CD14-positive monocyte (primary cell): ENCODE measurements around the gene CXXC5. TPM values are rescaled to one million over a fixed set of nuclear protein-coding genes. Genes with fewer than 3 reads are reported as not detected.

Source experiments
- DNase-seq, 3 donors: peaks; one replicate each; pipeline ENCODE4 v3.0.0-alpha.2; 2011 to 2022
- H2AFZ ChIP-seq: 2 replicates; pipeline ENCODE4 v1.6.0; 2012; ENCODE audit warnings: mild to moderate bottlenecking, low read depth, low read length, inconsistent platforms; ENCODE audit not compliant: insufficient read depth, poor library complexity, severe bottlenecking
- H3K27ac ChIP-seq, 2 donors: 1 replicate in 1 of 2; 2 replicates in 1 of 2; pipeline ENCODE4 v1.5.1; 2012 to 2013; ENCODE audit warnings: low read length in 2 of 2, control low read depth in 1 of 2, inconsistent platforms in 1 of 2, low read depth in 1 of 2, mild to moderate bottlenecking in 1 of 2
- H3K27me3 ChIP-seq, 2 donors: one replicate each; pipeline versions ENCODE4 v1.6.0 to v1.6.1; 2011 to 2013; ENCODE audit warnings: low read length in 2 of 2; ENCODE audit not compliant: control insufficient read depth in 2 of 2, insufficient read depth in 2 of 2
- H3K36me3 ChIP-seq, 2 donors: replicated peaks in 1 of 2; 1 replicate in 1 of 2; 2 replicates in 1 of 2; pipeline versions ENCODE4 v1.5.1 to v1.6.1; 2012 to 2013; ENCODE audit warnings: low read length in 2 of 2, control low read depth in 1 of 2, inconsistent platforms in 1 of 2, mild to moderate bottlenecking in 1 of 2; ENCODE audit not compliant: insufficient read depth in 2 of 2, control insufficient read depth in 1 of 2
- H3K4me1 ChIP-seq, 2 donors: 1 replicate in 1 of 2; 2 replicates in 1 of 2; pipeline versions ENCODE4 v1.5.1 to v1.6.1; 2012 to 2013; ENCODE audit warnings: low read length in 2 of 2, control low read depth in 1 of 2, inconsistent platforms in 1 of 2, mild to moderate bottlenecking in 1 of 2, moderate library complexity in 1 of 2; ENCODE audit not compliant: insufficient read depth in 2 of 2, control insufficient read depth in 1 of 2
- H3K4me2 ChIP-seq: replicated peaks from 2 replicates; pipeline ENCODE3; 2012; ENCODE audit warnings: low read length, moderate library complexity, mild to moderate bottlenecking; ENCODE audit not compliant: poor library complexity, severe bottlenecking; ENCODE audit errors: extremely low read depth
- H3K4me3 ChIP-seq, 3 experiments: fragments of 200-600 bp in 1 of 3; sonication (generic) in 1 of 3; replicated peaks in 1 of 3; 1 replicate in 2 of 3; 2 replicates in 1 of 3; pipeline ENCODE4 v1.5.1; 2011 to 2013; ENCODE audit warnings: low read length in 3 of 3, mild to moderate bottlenecking in 3 of 3, control low read depth in 2 of 3, low read depth in 2 of 3, inconsistent platforms in 1 of 3, moderate library complexity in 1 of 3
- H3K79me2 ChIP-seq: 2 replicates; pipeline ENCODE4 v1.6.0; 2012; ENCODE audit warnings: mild to moderate bottlenecking, control low read depth, inconsistent platforms, low read length, moderate library complexity; ENCODE audit not compliant: insufficient read depth
- H3K9ac ChIP-seq: 2 replicates; pipeline ENCODE4 v1.6.0; 2017; ENCODE audit warnings: low read length, mild to moderate bottlenecking; ENCODE audit not compliant: insufficient read depth, poor library complexity, severe bottlenecking
- H3K9me3 ChIP-seq, 2 donors: replicated peaks in 1 of 2; 1 replicate in 1 of 2; 2 replicates in 1 of 2; pipeline versions ENCODE4 v1.5.1 to v1.6.1; 2012 to 2013; ENCODE audit warnings: low read length in 2 of 2, control low read depth in 1 of 2; ENCODE audit not compliant: control insufficient read depth in 1 of 2, insufficient read depth in 1 of 2
- H4K20me1 ChIP-seq: 2 replicates; pipeline ENCODE4 v1.6.0; 2012; ENCODE audit warnings: mild to moderate bottlenecking, low read length, control low read depth, moderate library complexity; ENCODE audit not compliant: insufficient read depth
- H3K27ac Mint-ChIP-seq, 7 donors: one replicate each; pipeline ENCODE4 v1.8.0; 2020; ENCODE audit warnings: mild to moderate bottlenecking in 7 of 7, mixed read lengths in 7 of 7, moderate library complexity in 6 of 7, inconsistent platforms in 2 of 7
- H3K27me3 Mint-ChIP-seq, 3 donors: one replicate each; pipeline ENCODE4 v1.8.0; 2021 to 2022; ENCODE audit warnings: low read depth in 3 of 3, mild to moderate bottlenecking in 3 of 3, mixed read lengths in 3 of 3, moderate library complexity in 3 of 3, inconsistent platforms in 1 of 3
- H3K36me3 Mint-ChIP-seq, 2 donors: one replicate each; pipeline ENCODE4 v1.8.0; 2020; ENCODE audit warnings: mixed read lengths in 2 of 2, inconsistent platforms in 1 of 2, mild to moderate bottlenecking in 1 of 2
- H3K4me1 Mint-ChIP-seq: one replicate; pipeline ENCODE4 v1.8.0; 2020; ENCODE audit warnings: mild to moderate bottlenecking, mixed read lengths
- H3K4me3 Mint-ChIP-seq, 2 donors: one replicate each; pipeline ENCODE4 v1.8.0; 2020; ENCODE audit warnings: mild to moderate bottlenecking in 2 of 2, mixed read lengths in 2 of 2, moderate library complexity in 1 of 2
- H3K9me3 Mint-ChIP-seq, 7 donors: one replicate each; pipeline ENCODE4 v1.8.0; 2020 to 2022; ENCODE audit warnings: mixed read lengths in 7 of 7, mild to moderate bottlenecking in 6 of 7, moderate library complexity in 6 of 7, inconsistent platforms in 2 of 7
- WGBS: methylation state at CpG from one replicate; pipeline ENCODE4 v1.1.5; 2013; ENCODE audit warnings: missing lambda C conversion rate; ENCODE audit not compliant: insufficient coverage; 5-methylcytosine and 5-hydroxymethylcytosine counted together
- intact Hi-C, 2 donors: fragments of 100-400 bp; cut with micrococcal nuclease; formaldehyde crosslinking; loops; one replicate each; pipeline versions ENCODE4 v1.15.0 to v1.15.1; 2023
- polyA plus RNA-seq, 3 donors: library from polyadenylated mRNA; depleted of rRNA in 1 of 3; unstranded in 2 of 3; stranded (reverse) in 1 of 3; fragments of 300-500 nt in 2 of 3; fragments of >200 nt in 1 of 3; fragmentation: Illumina TruSeq in 2 of 3; gene quantifications; 1 replicate in 2 of 3; 2 replicates in 1 of 3; pipeline ENCODE4 v1.2.3, GENCODE V29; 2012 to 2021
- TF ChIP-seq, protein P1 (sequence below): fragments of 200-600 bp; IDR thresholded peaks from one replicate; pipeline ENCODE4 v1.8.0; 2022; ENCODE audit warnings: antibody characterized with exemption, mild to moderate bottlenecking

Gene CXXC5
- polyA plus RNA-seq, 3 donors, result 22.4 to 37.2 (median 33.7) TPM

DNA sequence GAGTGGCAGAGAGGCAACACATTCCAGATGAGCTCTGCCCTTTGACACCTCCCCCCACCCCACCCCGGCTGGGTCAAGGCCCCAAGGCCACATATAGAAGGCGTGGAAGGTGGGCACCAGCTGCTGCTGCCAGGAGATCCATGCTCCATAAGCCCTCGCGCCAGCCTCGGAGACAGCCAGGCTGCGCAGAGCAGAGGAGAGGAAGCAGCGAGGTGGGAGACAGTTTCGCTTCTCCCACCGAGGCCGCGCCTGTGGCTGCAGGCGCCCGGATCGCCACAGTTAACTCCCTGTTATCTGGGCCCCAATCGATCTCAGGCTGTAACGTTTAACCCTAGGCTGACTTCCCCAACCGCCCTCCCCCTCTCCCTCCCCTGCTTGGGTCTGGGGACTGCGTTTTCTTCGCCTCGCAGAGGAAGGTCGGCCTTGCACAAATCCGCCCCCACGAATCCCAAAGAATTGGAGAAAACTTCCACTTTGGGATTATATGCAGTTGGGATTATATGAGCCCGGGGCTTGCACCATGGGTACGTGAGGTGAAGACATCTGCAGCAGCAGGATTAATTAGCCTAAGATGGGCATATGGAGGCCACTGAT, 1.1 kb upstream of the CXXC5 start:
- intact Hi-C loops, result no loop called here
- TF ChIP-seq, protein P1, sequence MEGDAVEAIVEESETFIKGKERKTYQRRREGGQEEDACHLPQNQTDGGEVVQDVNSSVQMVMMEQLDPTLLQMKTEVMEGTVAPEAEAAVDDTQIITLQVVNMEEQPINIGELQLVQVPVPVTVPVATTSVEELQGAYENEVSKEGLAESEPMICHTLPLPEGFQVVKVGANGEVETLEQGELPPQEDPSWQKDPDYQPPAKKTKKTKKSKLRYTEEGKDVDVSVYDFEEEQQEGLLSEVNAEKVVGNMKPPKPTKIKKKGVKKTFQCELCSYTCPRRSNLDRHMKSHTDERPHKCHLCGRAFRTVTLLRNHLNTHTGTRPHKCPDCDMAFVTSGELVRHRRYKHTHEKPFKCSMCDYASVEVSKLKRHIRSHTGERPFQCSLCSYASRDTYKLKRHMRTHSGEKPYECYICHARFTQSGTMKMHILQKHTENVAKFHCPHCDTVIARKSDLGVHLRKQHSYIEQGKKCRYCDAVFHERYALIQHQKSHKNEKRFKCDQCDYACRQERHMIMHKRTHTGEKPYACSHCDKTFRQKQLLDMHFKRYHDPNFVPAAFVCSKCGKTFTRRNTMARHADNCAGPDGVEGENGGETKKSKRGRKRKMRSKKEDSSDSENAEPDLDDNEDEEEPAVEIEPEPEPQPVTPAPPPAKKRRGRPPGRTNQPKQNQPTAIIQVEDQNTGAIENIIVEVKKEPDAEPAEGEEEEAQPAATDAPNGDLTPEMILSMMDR, result no peak
- no peaks in the 10 kb centered on the region for H3K9me3 ChIP-seq
- Mint-ChIP-seq H3K27me3 (peaks cover 58 to 85% (median 62%) of the 10 kb centered on the region in 3 donors), H3K4me1 (peaks cover 47% of the 10 kb centered on the region), H3K4me3 (peak overlapping the region; percentile 79 to 85), H3K27ac (peak overlapping the region in 4 of 7 donors; percentile 19 to 76 (median 44)), H3K36me3 (peaks cover 3 to 21% of the 10 kb centered on the region in 2 donors), H3K9me3 (peaks cover 0 to 15% (median 3%) of the 10 kb centered on the region in 7 donors)
- H3K9ac ChIP-seq, result no peak overlapping the region
- no peaks in the 10 kb centered on the region for H3K36me3 ChIP-seq
- peaks cover 48 to 54% of the 10 kb centered on the region in 2 donors for H3K4me1 ChIP-seq
- peak overlapping the region; percentile 95 for H3K4me2 ChIP-seq
- WGBS, result 1% methylated on average over 16 of the region's 25 CpGs
- H3K79me2 ChIP-seq, result peaks cover 25% of the 10 kb centered on the region
- H2AFZ ChIP-seq, result peak overlapping the region; percentile 19
- H3K27me3 ChIP-seq, result peaks cover 10 to 70% of the 10 kb centered on the region in 2 donors
- DNase-seq, result peak in 2 of 3 donors; percentile 56 to 66
- H3K4me3 ChIP-seq, result peak overlapping the region; percentile 6 to 89 (median 15)
- no peak overlapping the region for H3K27ac ChIP-seq
- peaks cover 35% of the 10 kb centered on the region for H4K20me1 ChIP-seq

DNA sequence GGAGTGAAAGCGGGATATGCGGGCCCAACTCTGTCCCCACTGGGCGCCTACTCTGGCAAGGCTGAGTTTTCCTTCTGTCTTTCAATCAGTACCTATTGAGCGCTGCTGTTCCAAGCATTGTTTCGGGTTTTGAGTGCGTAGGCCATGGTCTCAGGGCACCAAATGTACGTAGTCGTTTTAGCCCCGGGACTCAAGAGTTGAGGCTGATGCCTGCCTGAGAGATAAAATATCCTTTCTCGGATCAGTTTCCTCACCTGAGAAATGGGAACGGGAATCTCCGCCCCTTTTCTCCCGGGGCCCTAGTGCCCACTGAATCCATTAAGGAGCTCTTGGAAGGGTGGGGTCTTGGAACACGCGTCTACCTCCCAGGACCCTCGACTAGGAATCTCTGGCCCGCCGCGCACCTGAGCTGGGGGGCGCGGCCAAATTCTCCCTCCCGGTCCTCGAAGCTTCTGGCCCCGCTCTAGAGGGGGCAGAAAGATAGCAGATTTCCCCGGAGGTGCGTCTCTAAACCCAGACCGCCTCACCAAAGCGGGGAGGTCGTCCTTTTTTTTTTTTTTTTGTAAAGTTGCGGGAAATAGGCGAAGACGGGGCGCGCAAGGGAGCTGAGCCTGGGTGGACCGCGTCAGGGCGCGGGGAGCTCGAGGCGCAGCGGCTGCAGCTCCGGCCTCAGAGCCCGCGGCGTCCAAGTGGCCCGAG, 494 bp upstream of the CXXC5 start:
- H3K79me2 ChIP-seq, result peaks cover 29% of the 10 kb centered on the region
- H3K27me3 Mint-ChIP-seq, result peaks cover 61 to 86% (median 65%) of the 10 kb centered on the region in 3 donors
- H3K9ac ChIP-seq, result peak overlapping the region; percentile 85
- whole genome bisulfite sequencing, result 27% methylated on average over 25 of the region's 46 CpGs
- H3K4me1 Mint-ChIP-seq, result peaks cover 54% of the 10 kb centered on the region
- DNase-seq, result no peak
- peaks cover 0 to 15% (median 3%) of the 10 kb centered on the region in 7 donors for H3K9me3 Mint-ChIP-seq
- intact Hi-C loops, result loop anchor here (1.0 kb wide), 2 partner anchors 9 to 10 kb away; no protein-coding TSS in a partner anchor
- H3K27ac Mint-ChIP-seq, result peak overlapping the region in 3 of 7 donors; percentile 19 to 61 (median 32)
- H3K4me3 ChIP-seq, result peak overlapping the region; percentile 23 to 89 (median 67)
- H3K4me3 Mint-ChIP-seq, result peak overlapping the region; percentile 79 to 85
- no peaks in the 10 kb centered on the region for H3K36me3 ChIP-seq
- H3K4me1 ChIP-seq, result peaks cover 54 to 60% of the 10 kb centered on the region in 2 donors
- TF ChIP-seq, protein P1, result no peak
- peaks cover 10 to 73% of the 10 kb centered on the region in 2 donors for H3K27me3 ChIP-seq
- H3K4me2 ChIP-seq, result peak overlapping the region; percentile 95
- H3K9me3 ChIP-seq, result no peaks in the 10 kb centered on the region
- H3K27ac ChIP-seq, result no peak overlapping the region
- H2AFZ ChIP-seq, result peak overlapping the region; percentile 55
- H3K36me3 Mint-ChIP-seq, result peaks cover 6 to 26% of the 10 kb centered on the region in 2 donors
- peaks cover 37% of the 10 kb centered on the region for H4K20me1 ChIP-seq
